Endothelial cell of umbilical vein (primary cell): Measurements from ENCODE around the gene CALML6. TPM values are rescaled to one million over a fixed set of nuclear protein-coding genes. Genes with fewer than 3 reads are reported as not detected.

ENCODE experiments used
- BruUV-seq: library from RNA; stranded (reverse); fragments of 400-500 nt; replicated peaks from 2 replicates; lab custom pipeline; 2021; lab: Mats Ljungman, UMichigan
- CTCF ChIA-PET: fragments of 300-600, 350-600 bp; sonication (Branson Sonifier 250); formaldehyde crosslinking; loops from one replicate; lab custom pipeline; 2021; ENCODE audit warnings: antibody characterized with exemption, inconsistent platforms; lab: Charles Lee
- POLR2A ChIA-PET: fragments of 300-600, 350-600 bp; sonication (Branson Sonifier 250); formaldehyde crosslinking; loops from one replicate; lab custom pipeline; 2021; ENCODE audit warnings: antibody characterized with exemption, inconsistent platforms; lab: Charles Lee
- DNase-seq: peaks from one replicate; pipeline ENCODE4 v3.0.0-alpha.2; 2011; ENCODE audit warnings: low read depth, low spot score
- FAIRE-seq: peaks from 2 replicates; lab custom pipeline; 2011; peaks lifted over from hg19 to GRCh38; lab: Jason Lieb, UNC
- H2AFZ ChIP-seq: 2 replicates; pipeline ENCODE4 v1.6.0; 2012; ENCODE audit warnings: low read depth, low read length, control low read depth, inconsistent platforms
- H3K27ac ChIP-seq: 2 replicates; pipeline ENCODE4 v1.5.1; 2011; ENCODE audit warnings: low read depth, mild to moderate bottlenecking, control low read depth, low read length, moderate library complexity; ENCODE audit not compliant: insufficient read depth
- H3K27me3 ChIP-seq, 2 experiments: 2 replicates each; pipeline versions ENCODE4 v1.6.0 to v1.6.1; 2011; ENCODE audit warnings: low read length in 2 of 2, mixed read lengths in 1 of 2; ENCODE audit not compliant: control insufficient read depth in 2 of 2, insufficient read depth in 2 of 2
- H3K36me3 ChIP-seq, 2 experiments: 2 replicates in 1 of 2; 3 replicates in 1 of 2; pipeline ENCODE4 v1.5.1; 2011; ENCODE audit warnings: low read length in 2 of 2, mild to moderate bottlenecking in 1 of 2, moderate library complexity in 1 of 2; ENCODE audit not compliant: control insufficient read depth in 2 of 2, insufficient read depth in 2 of 2; ENCODE audit errors: extremely low read depth in 1 of 2
- H3K4me1 ChIP-seq: 3 replicates; pipeline ENCODE4 v1.5.1; 2011; ENCODE audit warnings: mild to moderate bottlenecking, low read length; ENCODE audit not compliant: control insufficient read depth, insufficient read depth; ENCODE audit errors: extremely low read depth
- H3K4me2 ChIP-seq: 2 replicates; pipeline ENCODE4 v1.6.1; 2011; ENCODE audit warnings: low read length, control low read depth, mixed read lengths; ENCODE audit not compliant: insufficient read depth
- H3K4me3 ChIP-seq, 3 experiments: fragments of 200-600 bp in 1 of 3; sonication (generic), shearing (Covaris generic) in 1 of 3; replicated peaks in 1 of 3; 2 replicates each; pipeline ENCODE4 v1.5.1; 2011 to 2016; ENCODE audit warnings: control low read depth in 3 of 3, low read length in 3 of 3, mild to moderate bottlenecking in 2 of 3, inconsistent platforms in 1 of 3, low read depth in 1 of 3, moderate library complexity in 1 of 3; ENCODE audit not compliant: insufficient read depth in 1 of 3
- H3K79me2 ChIP-seq: 2 replicates; pipeline ENCODE4 v1.6.0; 2012; ENCODE audit warnings: low read length, inconsistent platforms; ENCODE audit not compliant: control insufficient read depth, insufficient read depth
- H3K9ac ChIP-seq: replicated peaks from 2 replicates; pipeline ENCODE3; 2011; ENCODE audit warnings: low read length, control low read depth; ENCODE audit not compliant: insufficient read depth; ENCODE audit errors: extremely low read depth
- H3K9me1 ChIP-seq: replicated peaks from 3 replicates; pipeline ENCODE4 v1.6.0; 2011; ENCODE audit warnings: mild to moderate bottlenecking, low read length; ENCODE audit not compliant: control insufficient read depth, insufficient read depth; ENCODE audit errors: extremely low read depth
- H3K9me3 ChIP-seq: replicated peaks from 2 replicates; pipeline ENCODE4 v1.5.1; 2012; ENCODE audit warnings: low read length, inconsistent platforms; ENCODE audit not compliant: control insufficient read depth, insufficient read depth
- H4K20me1 ChIP-seq: replicated peaks from 2 replicates; pipeline ENCODE3; 2011; ENCODE audit warnings: mild to moderate bottlenecking, low read length; ENCODE audit not compliant: control insufficient read depth, insufficient read depth; ENCODE audit errors: extremely low read depth
- EZH2 ChIP-seq: IDR thresholded peaks from 2 replicates; pipeline ENCODE4 v1.6.1; 2012; ENCODE audit warnings: borderline replicate concordance, low read depth, mild to moderate bottlenecking, moderate library complexity, low read length, inconsistent platforms; ENCODE audit not compliant: severe bottlenecking
- FOS ChIP-seq: IDR thresholded peaks from 2 replicates; pipeline ENCODE4 v1.6.1; 2011; ENCODE audit warnings: mild to moderate bottlenecking, low read length, moderate library complexity, borderline replicate concordance; ENCODE audit not compliant: insufficient read depth
- GATA2 ChIP-seq: IDR thresholded peaks from 2 replicates; pipeline ENCODE4 v1.7.0; 2011; ENCODE audit warnings: low read depth, mild to moderate bottlenecking, moderate library complexity, mixed read lengths, low read length; ENCODE audit not compliant: insufficient read length, insufficient read depth
- JUN ChIP-seq: IDR thresholded peaks from 2 replicates; pipeline ENCODE4 v1.6.1; 2011; ENCODE audit warnings: borderline replicate concordance, low read depth; ENCODE audit not compliant: insufficient read length, insufficient read depth
- MYC ChIP-seq: IDR thresholded peaks from one replicate; pipeline ENCODE4 v1.6.1; 2011; ENCODE audit warnings: mild to moderate bottlenecking, low read depth, low read length
- POLR2A ChIP-seq: IDR thresholded peaks from 2 replicates; pipeline ENCODE4 v1.6.1; 2012; ENCODE audit warnings: low read depth, mild to moderate bottlenecking, control low read depth, low read length
- POLR2AphosphoS5 ChIP-seq: IDR thresholded peaks from 2 replicates; pipeline ENCODE4 v1.6.1; 2012; ENCODE audit warnings: low read depth, mild to moderate bottlenecking, control low read depth, low read length, moderate library complexity; ENCODE audit not compliant: insufficient read depth
- dilution Hi-C: fragments of 300-500 bp; cut with MboI; formaldehyde crosslinking; loops from one replicate; pipeline ENCODE4 v1.15.0; 2019; ENCODE audit warnings: low sequenced_read_pairs; ENCODE audit not compliant: extremely low pct_ligation_motif_present
- intact Hi-C: fragments of 100-400 bp; cut with micrococcal nuclease; formaldehyde crosslinking; loops from one replicate; pipeline ENCODE4 v1.10.0; 2022
- polyA plus RNA-seq, 4 experiments: library from polyadenylated mRNA; depleted of rRNA in 3 of 4; stranded (reverse) in 3 of 4; unstranded in 1 of 4; fragments of >200 nt; gene quantifications; 2 replicates each; pipeline versions ENCODE4 v1.2.1 to v1.2.3, GENCODE V29; 2011 to 2012; ENCODE audit warnings: missing spikeins in 1 of 4
- total RNA-seq: library from RNA; stranded (reverse); gene quantifications from 2 replicates; pipeline ENCODE4 v1.2.3, GENCODE V29; 2021
- TF ChIP-seq, protein P1 (sequence below), 2 donors: IDR thresholded peaks; 1 replicate in 1 of 2; 2 replicates in 1 of 2; pipeline ENCODE4 v1.5.1; 2011; ENCODE audit warnings: low read length in 2 of 2, mild to moderate bottlenecking in 2 of 2, moderate library complexity in 2 of 2, control low read depth in 1 of 2, inconsistent platforms in 1 of 2, low read depth in 1 of 2; ENCODE audit not compliant: insufficient read depth in 1 of 2; ENCODE audit errors: extremely low read depth in 1 of 2
- TF ChIP-seq, protein P2 (sequence below): IDR thresholded peaks from 2 replicates; pipeline ENCODE4 v1.6.1; 2011; ENCODE audit not compliant: insufficient read depth, insufficient read length

The CALML6 gene
- total and polyA plus RNA-seq, 2 donors (not counting 3 experiments of a cell fraction or from before 2014, with no cell fraction given) = 0.36 to 0.44 TPM

DNA sequence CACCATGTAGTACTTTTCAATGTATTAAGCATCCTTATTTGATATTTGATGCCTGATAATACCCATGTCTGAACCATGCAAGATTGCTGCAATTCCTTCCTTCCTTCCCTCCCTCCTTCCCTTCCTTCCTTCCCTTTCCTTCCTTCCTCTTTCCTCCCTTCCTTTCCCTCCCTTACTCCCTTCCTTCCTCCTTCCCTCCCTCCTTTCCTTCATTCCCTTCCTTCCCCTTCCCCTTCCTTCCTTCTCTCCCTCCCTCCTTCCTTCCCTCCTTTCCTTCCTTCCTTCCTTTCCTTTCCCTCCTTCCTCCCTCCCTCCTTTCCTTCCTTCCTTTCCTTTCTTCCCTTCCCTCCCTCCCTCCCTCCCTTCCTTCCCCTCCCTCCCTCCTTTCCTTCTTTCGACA is 33.7 kb downstream of the CALML6 start:
- POLR2A ChIA-PET = no interaction called here
- Histone ChIP-seq H2AFZ (no peak overlapping the region), H3K9ac (no peak overlapping the region), H3K4me3 (no peak overlapping the region), H3K4me1 (no peaks in the 10 kb centered on the region), H3K9me1 (no peaks in the 10 kb centered on the region), H3K4me2 (no peak overlapping the region), H3K9me3 (no peaks in the 10 kb centered on the region), H4K20me1 (no peaks in the 10 kb centered on the region), H3K27me3 (no peaks in the 10 kb centered on the region), H3K36me3 (no peaks in the 10 kb centered on the region), H3K79me2 (no peaks in the 10 kb centered on the region), H3K27ac (no peak overlapping the region)
- dilution Hi-C loops = no loop called here
- CTCF ChIA-PET = interaction anchor here (2.7 kb wide), 1 partner anchor 96 kb away, joined by 9 read pairs; no protein-coding TSS in a partner anchor
- DNase-seq = no peak
- intact Hi-C loops = no loop called here
- no peak for FAIRE-seq
- no peak for TF ChIP-seq MYC
- BruUV-seq = no TSS peak

- no TSS peak for BruUV-seq
- H3K4me1 ChIP-seq = no peaks in the 10 kb centered on the region
- H3K79me2 ChIP-seq = no peaks in the 10 kb centered on the region
- H3K9me1 ChIP-seq = no peaks in the 10 kb centered on the region
- POLR2A ChIA-PET = no interaction called here
- no peaks in the 10 kb centered on the region for H3K27me3 ChIP-seq
- DNase-seq (no peak), FAIRE-seq (no peak)
- H3K4me2 ChIP-seq = no peak overlapping the region
- CTCF ChIA-PET = interaction anchor here (1.1 kb wide), 1 partner anchor 15 kb away, joined by 3 read pairs; no protein-coding TSS in a partner anchor
- dilution Hi-C loops = no loop called here
- TF ChIP-seq FOS = no peak
- TF ChIP-seq, protein P1, sequence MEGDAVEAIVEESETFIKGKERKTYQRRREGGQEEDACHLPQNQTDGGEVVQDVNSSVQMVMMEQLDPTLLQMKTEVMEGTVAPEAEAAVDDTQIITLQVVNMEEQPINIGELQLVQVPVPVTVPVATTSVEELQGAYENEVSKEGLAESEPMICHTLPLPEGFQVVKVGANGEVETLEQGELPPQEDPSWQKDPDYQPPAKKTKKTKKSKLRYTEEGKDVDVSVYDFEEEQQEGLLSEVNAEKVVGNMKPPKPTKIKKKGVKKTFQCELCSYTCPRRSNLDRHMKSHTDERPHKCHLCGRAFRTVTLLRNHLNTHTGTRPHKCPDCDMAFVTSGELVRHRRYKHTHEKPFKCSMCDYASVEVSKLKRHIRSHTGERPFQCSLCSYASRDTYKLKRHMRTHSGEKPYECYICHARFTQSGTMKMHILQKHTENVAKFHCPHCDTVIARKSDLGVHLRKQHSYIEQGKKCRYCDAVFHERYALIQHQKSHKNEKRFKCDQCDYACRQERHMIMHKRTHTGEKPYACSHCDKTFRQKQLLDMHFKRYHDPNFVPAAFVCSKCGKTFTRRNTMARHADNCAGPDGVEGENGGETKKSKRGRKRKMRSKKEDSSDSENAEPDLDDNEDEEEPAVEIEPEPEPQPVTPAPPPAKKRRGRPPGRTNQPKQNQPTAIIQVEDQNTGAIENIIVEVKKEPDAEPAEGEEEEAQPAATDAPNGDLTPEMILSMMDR (IDR thresholded peaks at IDR 0.05; ENCODE audit: extremely low read depth in 1 of 2, insufficient read depth in 1 of 2, low read depth in 1 of 2, low read length in 2 of 2) = no peak
- no peak for TF ChIP-seq JUN
- TF ChIP-seq MYC = no peak
- TF ChIP-seq POLR2AphosphoS5 = no peak
- TF ChIP-seq EZH2 = no peak
- no peak for TF ChIP-seq POLR2A
- no peak for TF ChIP-seq GATA2
- TF ChIP-seq, protein P2, sequence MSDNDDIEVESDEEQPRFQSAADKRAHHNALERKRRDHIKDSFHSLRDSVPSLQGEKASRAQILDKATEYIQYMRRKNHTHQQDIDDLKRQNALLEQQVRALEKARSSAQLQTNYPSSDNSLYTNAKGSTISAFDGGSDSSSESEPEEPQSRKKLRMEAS = no peak
- no peak overlapping the region for H3K27ac ChIP-seq
- no peaks in the 10 kb centered on the region for H3K36me3 ChIP-seq
- H3K9ac ChIP-seq = no peak overlapping the region
- no peaks in the 10 kb centered on the region for H4K20me1 ChIP-seq
- H3K9me3 ChIP-seq = no peaks in the 10 kb centered on the region
- intact Hi-C loops = no loop called here
- no peak overlapping the region for H2AFZ ChIP-seq
- H3K4me3 ChIP-seq = no peak overlapping the region
These were observed 35.9 kb downstream of the CALML6 start for GRCh38 chr1:1950940-1951339.
